ENCODE results near the gene TSPAN7. TPM values are rescaled to one million over a fixed set of nuclear protein-coding genes. Genes with fewer than 3 reads are reported as not detected.

The TSPAN7 gene
- total RNA-seq, 2 donors from 2014 or later: 6.2 to 15.1 TPM

DNA sequence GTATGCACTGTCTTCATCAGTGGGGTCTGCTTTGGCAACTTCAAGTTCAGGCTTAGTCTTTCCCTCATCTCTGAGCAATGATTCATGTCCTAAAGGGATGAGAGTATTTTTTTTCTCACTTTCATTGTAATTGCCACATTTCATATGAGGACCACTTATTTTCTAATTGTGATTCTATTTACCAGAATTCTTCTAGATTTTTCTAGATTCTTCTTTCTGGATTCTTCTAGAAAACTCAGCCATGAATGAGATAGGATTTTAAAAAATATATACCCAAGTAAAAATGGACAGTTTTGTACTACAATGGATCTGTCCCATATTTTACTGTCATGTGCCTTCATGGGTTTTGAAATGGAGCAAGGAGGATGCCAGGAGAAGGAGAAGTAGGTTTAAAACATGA lies 78.4 kb downstream of the TSPAN7 start:
- H3K27ac ChIP-seq (ENCODE audit: low read depth, low read length): no peak overlapping the region
- TF ChIP-seq, protein P1, sequence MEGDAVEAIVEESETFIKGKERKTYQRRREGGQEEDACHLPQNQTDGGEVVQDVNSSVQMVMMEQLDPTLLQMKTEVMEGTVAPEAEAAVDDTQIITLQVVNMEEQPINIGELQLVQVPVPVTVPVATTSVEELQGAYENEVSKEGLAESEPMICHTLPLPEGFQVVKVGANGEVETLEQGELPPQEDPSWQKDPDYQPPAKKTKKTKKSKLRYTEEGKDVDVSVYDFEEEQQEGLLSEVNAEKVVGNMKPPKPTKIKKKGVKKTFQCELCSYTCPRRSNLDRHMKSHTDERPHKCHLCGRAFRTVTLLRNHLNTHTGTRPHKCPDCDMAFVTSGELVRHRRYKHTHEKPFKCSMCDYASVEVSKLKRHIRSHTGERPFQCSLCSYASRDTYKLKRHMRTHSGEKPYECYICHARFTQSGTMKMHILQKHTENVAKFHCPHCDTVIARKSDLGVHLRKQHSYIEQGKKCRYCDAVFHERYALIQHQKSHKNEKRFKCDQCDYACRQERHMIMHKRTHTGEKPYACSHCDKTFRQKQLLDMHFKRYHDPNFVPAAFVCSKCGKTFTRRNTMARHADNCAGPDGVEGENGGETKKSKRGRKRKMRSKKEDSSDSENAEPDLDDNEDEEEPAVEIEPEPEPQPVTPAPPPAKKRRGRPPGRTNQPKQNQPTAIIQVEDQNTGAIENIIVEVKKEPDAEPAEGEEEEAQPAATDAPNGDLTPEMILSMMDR (conservative IDR thresholded peaks at IDR 0.05): no peak
- H3K9ac ChIP-seq (ENCODE audit: extremely low read depth, low read length, poor library complexity, severe bottlenecking): no peak overlapping the region
- Mint-ChIP-seq H3K4me3 (no peak overlapping the region), H3K9me3 (peaks cover 52% of the 10 kb centered on the region), H3K4me1 (peaks cover 24% of the 10 kb centered on the region), H3K27me3 (ENCODE audit: insufficient read depth) (no peaks in the 10 kb centered on the region), H3K36me3 (ENCODE audit: low read depth) (no peaks in the 10 kb centered on the region), H3K27ac (no peak overlapping the region)
- no peaks in the 10 kb centered on the region for H3K36me3 ChIP-seq (ENCODE audit: control insufficient read depth, insufficient read depth, low read length)
- DNase-seq: no peak
- no peaks in the 10 kb centered on the region for H3K9me3 ChIP-seq (ENCODE audit: control insufficient read depth, low read length)
- no peak overlapping the region for H3K4me3 ChIP-seq (ENCODE audit: low read length)
- no peaks in the 10 kb centered on the region for H3K4me1 ChIP-seq (ENCODE audit: control insufficient read depth, insufficient read depth, low read length)
- no peaks in the 10 kb centered on the region for H3K27me3 ChIP-seq (ENCODE audit: control insufficient read depth, insufficient read depth, low read length, poor library complexity, severe bottlenecking)

DNA sequence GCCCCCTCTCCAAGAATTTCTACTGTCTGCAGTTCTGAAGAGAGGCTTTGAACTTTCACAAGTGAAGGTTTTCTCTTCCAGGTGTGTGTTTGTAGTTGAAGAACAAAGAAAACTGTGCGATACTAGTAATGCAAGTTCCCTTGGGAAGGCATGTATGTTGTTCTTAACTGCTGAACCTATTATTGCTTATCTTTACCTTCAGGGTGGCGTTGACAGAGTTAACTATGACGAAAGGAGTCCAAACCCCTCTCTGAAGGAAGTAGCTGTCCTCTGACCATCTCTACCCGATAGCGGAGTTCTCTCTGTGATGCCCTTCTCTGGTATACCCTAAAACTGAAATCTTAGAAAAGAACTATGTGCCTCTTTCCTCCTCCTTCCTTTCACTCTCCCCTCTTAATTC lies 79.9 kb downstream of the TSPAN7 start:
- no peaks in the 10 kb centered on the region for H3K9me3 ChIP-seq (ENCODE audit: control insufficient read depth, low read length)
- Mint-ChIP-seq H3K4me1 (peaks cover 21% of the 10 kb centered on the region), H3K36me3 (ENCODE audit: low read depth) (no peaks in the 10 kb centered on the region), H3K27ac (no peak overlapping the region), H3K9me3 (peaks cover 47% of the 10 kb centered on the region), H3K4me3 (no peak overlapping the region), H3K27me3 (ENCODE audit: insufficient read depth) (peaks cover 1% of the 10 kb centered on the region)
- H3K4me3 ChIP-seq (ENCODE audit: low read length): no peak overlapping the region
- no peaks in the 10 kb centered on the region for H3K4me1 ChIP-seq (ENCODE audit: control insufficient read depth, insufficient read depth, low read length)
- 86 to 100% methylated on average over 2 to 5 of the region's 5 CpGs for WGBS, 2 experiments (ENCODE audit: insufficient coverage in 1 of 2, insufficient read length in 1 of 2)
- no peaks in the 10 kb centered on the region for H3K27me3 ChIP-seq (ENCODE audit: control insufficient read depth, insufficient read depth, low read length, poor library complexity, severe bottlenecking)
- no peak overlapping the region for H3K27ac ChIP-seq (ENCODE audit: low read depth, low read length)
- no peaks in the 10 kb centered on the region for H3K36me3 ChIP-seq (ENCODE audit: control insufficient read depth, insufficient read depth, low read length)
- H3K9ac ChIP-seq (ENCODE audit: extremely low read depth, low read length, poor library complexity, severe bottlenecking): no peak overlapping the region
- DNase-seq: no peak
- TF ChIP-seq, protein P1 (conservative IDR thresholded peaks at IDR 0.05): no peak

DNA sequence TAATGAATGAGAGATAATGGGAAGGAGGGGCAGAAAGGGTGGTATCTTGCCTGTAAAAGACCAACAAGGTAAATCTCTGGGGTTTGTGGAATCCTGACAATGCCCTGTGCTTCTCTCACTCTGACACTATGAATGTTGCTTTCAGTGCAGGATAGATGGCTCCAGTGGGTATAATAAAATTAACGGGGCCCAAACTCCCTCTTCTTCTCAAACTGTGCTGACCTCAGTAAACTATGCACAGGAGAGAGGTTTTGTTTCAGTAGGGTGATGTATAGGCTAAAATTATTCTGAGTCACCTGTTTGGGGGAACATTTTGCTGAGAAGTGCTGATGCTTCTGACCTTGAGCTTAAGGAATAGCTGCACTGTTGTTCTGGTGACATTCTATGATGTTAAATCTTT lies 82.6 kb downstream of the TSPAN7 start:
- H3K9me3 ChIP-seq (ENCODE audit: control insufficient read depth, low read length): no peaks in the 10 kb centered on the region
- Mint-ChIP-seq H3K9me3 (peaks cover 46% of the 10 kb centered on the region), H3K36me3 (ENCODE audit: low read depth) (no peaks in the 10 kb centered on the region), H3K4me1 (peaks cover 17% of the 10 kb centered on the region), H3K27me3 (ENCODE audit: insufficient read depth) (peaks cover 2% of the 10 kb centered on the region), H3K27ac (no peak overlapping the region), H3K4me3 (no peak overlapping the region)
- H3K27me3 ChIP-seq (ENCODE audit: control insufficient read depth, insufficient read depth, low read length, poor library complexity, severe bottlenecking): no peaks in the 10 kb centered on the region
- H3K9ac ChIP-seq (ENCODE audit: extremely low read depth, low read length, poor library complexity, severe bottlenecking): no peak overlapping the region
- H3K4me1 ChIP-seq (ENCODE audit: control insufficient read depth, insufficient read depth, low read length): no peaks in the 10 kb centered on the region
- DNase-seq: no peak
- TF ChIP-seq, protein P1 (conservative IDR thresholded peaks at IDR 0.05): no peak
- H3K4me3 ChIP-seq (ENCODE audit: low read length): no peak overlapping the region
- H3K36me3 ChIP-seq (ENCODE audit: control insufficient read depth, insufficient read depth, low read length): no peaks in the 10 kb centered on the region
- H3K27ac ChIP-seq (ENCODE audit: low read depth, low read length): no peak overlapping the region
- no CpG with 5 or more reads among the region's 1 CpG for WGBS, 2 experiments (ENCODE audit: insufficient coverage in 1 of 2, insufficient read length in 1 of 2)
